K562 (cell line): Measurements from ENCODE around the gene C4BPB. TPM values are rescaled to one million over a fixed set of nuclear protein-coding genes. Genes with fewer than 3 reads are reported as not detected.

ENCODE experiments used
- ATAC-seq: fragments of 200-7000 bp; cut with Tn5 transposase; 3 replicates; pipeline ENCODE4 v1.9.1; 2020; ENCODE audit warnings: moderate library complexity
- BruUV-seq: library from RNA; stranded (reverse); fragments of 400-500 nt; replicated peaks from 2 replicates; lab custom pipeline; 2021; lab: Mats Ljungman, UMichigan
- CTCF ChIA-PET: fragments of 300-600 bp; formaldehyde crosslinking; extraction: SDS; loops from one replicate; lab custom pipeline; 2021; ENCODE audit warnings: low intra/inter-chr PET ratio; lab: Yijun Ruan, JAX
- POLR2A ChIA-PET: fragments of 300-600, 350-650 bp; sonication (Branson Sonifier 250); formaldehyde crosslinking; extraction: SDS; loops from one replicate; lab custom pipeline; 2021; ENCODE audit warnings: antibody characterized with exemption, inconsistent platforms; lab: Yijun Ruan, JAX
- DNase-seq, 4 experiments: peaks; one replicate each; pipeline versions ENCODE4 v3.0.0 to v3.0.0-alpha.2; 2011 to 2018; ENCODE audit warnings: low spot score in 3 of 4, mixed read lengths in 3 of 4; ENCODE audit errors: extremely low read depth in 1 of 4
- FAIRE-seq: peaks from 2 replicates; lab custom pipeline; 2011; peaks lifted over from hg19 to GRCh38; lab: Jason Lieb, UNC
- H2AFZ ChIP-seq: 2 replicates; pipeline ENCODE4 v1.6.0; 2011; ENCODE audit warnings: low read depth, low read length, control low read depth, inconsistent platforms
- H3K27ac ChIP-seq: fragments of 200-600 bp; 3 replicates; pipeline ENCODE4 v1.8.0; 2011; ENCODE audit warnings: low read depth, mild to moderate bottlenecking, control low read depth, inconsistent platforms, low read length, moderate library complexity, mixed read lengths; ENCODE audit errors: extremely low read depth
- H3K27me3 ChIP-seq, 2 experiments: fragments of 300-600 bp in 1 of 2; 2 replicates in 1 of 2; 3 replicates in 1 of 2; pipeline versions ENCODE4 v1.6.0 to v1.8.0; 2011; ENCODE audit warnings: inconsistent platforms in 2 of 2, low read length in 2 of 2, mild to moderate bottlenecking in 1 of 2, mixed read lengths in 1 of 2, moderate library complexity in 1 of 2; ENCODE audit not compliant: control insufficient read depth in 2 of 2, insufficient read depth in 2 of 2
- H3K36me3 ChIP-seq: fragments of 300-600 bp; 3 replicates; pipeline ENCODE4 v1.8.0; 2011; ENCODE audit warnings: mild to moderate bottlenecking, low read length, inconsistent platforms; ENCODE audit not compliant: control insufficient read depth, insufficient read depth
- H3K4me1 ChIP-seq, 2 experiments: fragments of 200-600 bp in 1 of 2; replicated peaks in 1 of 2; 2 replicates in 1 of 2; 3 replicates in 1 of 2; pipeline versions ENCODE4 v1.5.1 to v1.8.0; 2011; ENCODE audit warnings: inconsistent platforms in 2 of 2, low read length in 2 of 2, mild to moderate bottlenecking in 1 of 2, mixed read lengths in 1 of 2, moderate library complexity in 1 of 2; ENCODE audit not compliant: control insufficient read depth in 2 of 2, insufficient read depth in 2 of 2
- H3K4me2 ChIP-seq: 2 replicates; pipeline ENCODE4 v1.6.1; 2011; ENCODE audit warnings: low read length, control low read depth, inconsistent platforms, mixed read lengths; ENCODE audit not compliant: insufficient read depth
- H3K4me3 ChIP-seq: fragments of 200-600 bp; sonication (generic), shearing (Covaris generic); 2 replicates; pipeline ENCODE4 v1.5.1; 2016; ENCODE audit warnings: control low read depth, inconsistent platforms
- H3K79me2 ChIP-seq: fragments of 200-600 bp; 3 replicates; pipeline ENCODE4 v1.8.0; 2011; ENCODE audit warnings: low read length, inconsistent platforms; ENCODE audit not compliant: control insufficient read depth, insufficient read depth
- H3K9ac ChIP-seq, 2 experiments: 2 replicates each; pipeline versions ENCODE4 v1.6.0 to v1.6.1; 2011; ENCODE audit warnings: low read depth in 2 of 2, low read length in 2 of 2, control low read depth in 1 of 2, inconsistent platforms in 1 of 2, mild to moderate bottlenecking in 1 of 2, mixed read lengths in 1 of 2; ENCODE audit not compliant: insufficient read depth in 1 of 2
- H3K9me1 ChIP-seq: one replicate; pipeline ENCODE4 v1.6.0; 2011; ENCODE audit warnings: inconsistent platforms, mild to moderate bottlenecking, low read length, moderate library complexity; ENCODE audit not compliant: control insufficient read depth, insufficient read depth
- H3K9me3 ChIP-seq: replicated peaks from 2 replicates; pipeline ENCODE4 v1.5.1; 2011; ENCODE audit warnings: low read depth, low read length, inconsistent platforms; ENCODE audit not compliant: control insufficient read depth, insufficient read depth
- H4K20me1 ChIP-seq: replicated peaks from 2 replicates; pipeline ENCODE4 v1.6.1; 2011; ENCODE audit warnings: low read length, inconsistent platforms, mixed read lengths; ENCODE audit not compliant: control insufficient read depth, insufficient read depth
- ATF3 ChIP-seq, 2 experiments: fragments of 450-650 bp in 1 of 2; sonication (generic) in 1 of 2; formaldehyde crosslinking in 1 of 2; IDR thresholded peaks in 1 of 2; conservative IDR thresholded peaks in 1 of 2; 2 replicates each; pipeline versions ENCODE4 v1.6.1 to v1.8.1; 2016 to 2023; ENCODE audit warnings: mild to moderate bottlenecking in 2 of 2, moderate library complexity in 2 of 2, inconsistent platforms in 1 of 2, missing genetic modification reagents in 1 of 2
- CXXC5 ChIP-seq: fragments of 250-450 bp; sonication (Bioruptor Pico); IDR thresholded peaks from 2 replicates; pipeline ENCODE4 v1.8.0; 2022; ENCODE audit warnings: inconsistent platforms, mild to moderate bottlenecking, moderate library complexity
- DACH1 ChIP-seq: fragments of 450-650 bp; IDR thresholded peaks from 2 replicates; pipeline ENCODE4 v1.6.1; 2018; ENCODE audit not compliant: partially characterized antibody
- EHMT2 ChIP-seq: fragments of 450-650 bp; IDR thresholded peaks from 2 replicates; pipeline ENCODE4 v1.6.1; 2018; ENCODE audit warnings: antibody characterized with exemption
- HEY1 ChIP-seq: fragments of 250-450 bp; sonication (Bioruptor Pico); IDR thresholded peaks from 2 replicates; pipeline ENCODE4 v1.5.0; 2020; ENCODE audit warnings: mild to moderate bottlenecking, moderate library complexity, borderline replicate concordance
- HLTF ChIP-seq: fragments of 450-650 bp; IDR thresholded peaks from 2 replicates; pipeline ENCODE4 v1.6.1; 2016
- MEIS2 ChIP-seq: fragments of 450-650 bp; IDR thresholded peaks from 2 replicates; pipeline ENCODE4 v1.6.1; 2014; ENCODE audit warnings: mild to moderate bottlenecking; ENCODE audit not compliant: partially characterized antibody
- NFE2 ChIP-seq: IDR thresholded peaks from 2 replicates; pipeline ENCODE4 v1.6.1; 2014; ENCODE audit warnings: antibody characterized with exemption, low read depth
- NONO ChIP-seq, 2 experiments: fragments of 200-400 bp in 1 of 2; fragments of 450-650 bp in 1 of 2; formaldehyde crosslinking in 1 of 2; IDR thresholded peaks; 2 replicates each; pipeline ENCODE4 v1.6.1; 2017; ENCODE audit warnings: low read depth in 2 of 2, mild to moderate bottlenecking in 2 of 2, moderate library complexity in 2 of 2, low read length in 1 of 2
- RBM14 ChIP-seq: fragments of 200-400 bp; formaldehyde crosslinking; IDR thresholded peaks from 2 replicates; pipeline ENCODE4 v1.6.1; 2018; ENCODE audit warnings: low read depth, mild to moderate bottlenecking, low read length, moderate library complexity, borderline replicate concordance; ENCODE audit not compliant: insufficient read depth
- ZBTB33 ChIP-seq: sonication (generic); formaldehyde crosslinking; IDR thresholded peaks from 2 replicates; pipeline ENCODE4 v1.8.1; 2023; ENCODE audit warnings: mild to moderate bottlenecking, missing genetic modification reagents
- ZNF316 ChIP-seq: fragments of 450-650 bp; IDR thresholded peaks from 2 replicates; pipeline ENCODE4 v1.6.1; 2016
- ZNF41 ChIP-seq: fragments of 250-450 bp; sonication (Bioruptor Pico); conservative IDR thresholded peaks from 2 replicates; pipeline ENCODE4 v1.4.0; 2020; ENCODE audit warnings: mild to moderate bottlenecking
- ZNF436 ChIP-seq: fragments of 250-450, 450-650 bp; sonication (Bioruptor Pico); formaldehyde crosslinking; IDR thresholded peaks from 2 replicates; pipeline ENCODE4 v1.7.0; 2020; ENCODE audit warnings: mild to moderate bottlenecking
- ZNF445 ChIP-seq: fragments of 250-450 bp; sonication (Bioruptor Pico); IDR thresholded peaks from 2 replicates; pipeline ENCODE4 v1.4.0; 2020; ENCODE audit warnings: low read depth, mild to moderate bottlenecking, moderate library complexity
- WGBS: fragments of 100-300 bp; shearing (Covaris generic); methylation state at CpG from one replicate; pipeline ENCODE4 v1.1.6; 2016; ENCODE audit warnings: low coverage, mixed read lengths; ENCODE audit not compliant: insufficient coverage; ENCODE audit errors: missing lambda C conversion rate; 5-methylcytosine and 5-hydroxymethylcytosine counted together
- in situ Hi-C: fragments of 300-500 bp; cut with MboI; formaldehyde crosslinking; loops from 4 replicates; pipeline ENCODE4 v1.15.0; 2018; ENCODE audit warnings: inconsistent platforms, mixed read lengths
- intact Hi-C: fragments of 100-400 bp; cut with micrococcal nuclease; formaldehyde crosslinking; loops from 2 replicates; pipeline ENCODE4 v1.14.2; 2022
- polyA plus RNA-seq, 8 experiments: library from polyadenylated mRNA; depleted of rRNA in 4 of 8; stranded (reverse) in 5 of 8; unstranded in 3 of 8; fragments of >200 nt; fragmentation: Nextera tagmentation in 2 of 8; fragmentation: Illumina TruSeq in 1 of 8; extraction: Ambion mirVana in 2 of 8; extraction: Trizol in 1 of 8; gene quantifications; 2 replicates each; pipeline versions ENCODE4 v1.2.1 to v1.2.3, GENCODE V29; 2011 to 2014; ENCODE audit warnings: inconsistent platforms in 1 of 8, missing spikeins in 1 of 8
- total RNA-seq, 7 experiments: library from RNA; depleted of rRNA in 6 of 7; stranded (reverse); fragments of >200 nt in 6 of 7; fragmentation: Illumina TruSeq in 2 of 7; extraction: Trizol in 2 of 7; gene quantifications; 2 replicates each; pipeline versions ENCODE4 v1.2.1 to v1.2.3, GENCODE V29; 2011 to 2021; ENCODE audit warnings: low replicate concordance in 1 of 7
- TF ChIP-seq, protein P1 (sequence below): fragments of 250-450 bp; sonication (Bioruptor Pico); IDR thresholded peaks from 2 replicates; pipeline ENCODE4 v1.4.0; 2020

Gene C4BPB
- total and polyA plus RNA-seq, 9 of the 15 experiments (the other 6 are each of a cell fraction or from before 2014, with no cell fraction given) = not detected

DNA sequence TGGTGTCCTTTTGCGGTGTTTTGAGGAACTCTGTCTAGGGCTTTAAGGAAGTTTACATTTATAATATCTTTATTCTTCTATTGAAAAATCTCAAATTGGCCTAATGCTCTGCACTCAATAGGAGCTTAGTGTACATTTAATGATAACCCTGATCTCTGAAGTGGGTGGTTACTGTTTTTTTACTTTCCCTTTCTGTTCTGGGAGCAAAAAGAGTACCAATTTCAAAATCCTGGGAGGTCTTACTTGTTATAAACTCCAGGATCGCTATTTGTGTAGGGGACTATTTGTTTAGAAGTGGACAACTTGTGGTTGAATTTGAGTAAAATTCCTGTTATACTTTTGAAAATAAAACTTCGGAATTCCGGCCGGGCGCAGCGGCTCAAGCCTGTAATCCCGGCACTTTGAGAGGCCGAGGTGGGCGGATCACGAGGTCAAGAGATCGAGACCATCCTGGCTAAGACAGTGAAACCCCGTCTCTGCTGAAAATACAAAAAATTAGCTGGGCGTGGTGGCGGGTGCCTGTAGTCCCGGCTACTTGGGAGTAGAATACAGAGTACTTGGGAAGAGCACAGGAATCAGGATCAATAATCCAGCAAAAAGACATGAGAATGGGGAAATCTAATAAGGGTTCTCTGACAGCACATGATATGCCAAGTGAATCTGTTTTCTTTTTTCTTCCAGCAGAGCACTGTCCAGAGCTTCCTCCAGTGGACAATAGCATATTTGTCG, 1.1 kb downstream of the C4BPB start (continued):
- TF ChIP-seq NFE2 (no peak), ZNF436 (no peak), HLTF (no peak)
- TF ChIP-seq, all 486 proteins: peak for 0

DNA sequence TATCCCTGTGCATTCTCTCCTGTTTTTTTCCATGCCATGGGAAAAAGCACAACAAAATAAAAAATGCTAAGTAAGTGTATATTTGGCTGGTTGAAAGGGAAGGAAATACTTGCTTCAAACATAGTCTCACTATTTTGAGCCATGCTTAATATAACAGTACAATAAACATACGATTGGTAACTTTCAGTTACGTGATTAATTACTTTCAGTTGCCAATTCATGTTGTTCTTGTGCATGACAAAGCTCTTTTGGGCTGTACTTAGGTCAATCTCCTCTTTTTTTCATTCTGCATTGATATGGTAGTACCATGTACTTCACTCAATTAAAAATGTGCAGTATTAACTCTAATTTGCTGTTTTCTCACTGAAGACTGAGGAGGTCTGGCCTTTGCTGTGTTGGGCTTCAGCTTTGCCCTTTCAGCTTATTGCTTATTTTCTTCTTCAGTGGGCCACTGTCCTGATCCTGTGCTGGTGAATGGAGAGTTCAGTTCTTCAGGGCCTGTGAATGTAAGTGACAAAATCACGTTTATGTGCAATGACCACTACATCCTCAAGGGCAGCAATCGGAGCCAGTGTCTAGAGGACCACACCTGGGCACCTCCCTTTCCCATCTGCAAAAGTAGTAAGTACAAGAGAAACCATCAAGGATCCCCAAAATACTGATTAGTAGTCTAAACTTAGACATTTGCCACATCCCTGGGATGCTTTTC, 2.7 kb downstream of the C4BPB start:
- Histone ChIP-seq H3K27me3 (no peaks in the 10 kb centered on the region), H3K9ac (no peak overlapping the region), H4K20me1 (no peaks in the 10 kb centered on the region), H3K4me1 (no peaks in the 10 kb centered on the region), H2AFZ (peak overlapping the region; percentile 11; the same call in 1 of the 2 replicates), H3K4me3 (no peak overlapping the region), H3K79me2 (no peaks in the 10 kb centered on the region), H3K4me2 (no peak overlapping the region), H3K9me3 (no peaks in the 10 kb centered on the region), H3K36me3 (no peaks in the 10 kb centered on the region), H3K27ac (no peak overlapping the region), H3K9me1 (no peaks in the 10 kb centered on the region)
- ATAC-seq = peak; percentile 64
- FAIRE-seq = no peak
- no TSS peak for BruUV-seq
- CTCF ChIA-PET = no interaction called here
- POLR2A ChIA-PET = interaction anchor here (0.8 to 1.0 kb wide), 2 partner anchors 12 to 412 kb away, joined by 3 read pairs; no protein-coding TSS in a partner anchor
- intact Hi-C loops = no loop called here
- in situ Hi-C loops = no loop called here
- DNase-seq = no peak
- WGBS = 48% methylated on average over 4 of the region's 4 CpGs
- TF ChIP-seq RBM14 = no peak
- TF ChIP-seq, protein P1, sequence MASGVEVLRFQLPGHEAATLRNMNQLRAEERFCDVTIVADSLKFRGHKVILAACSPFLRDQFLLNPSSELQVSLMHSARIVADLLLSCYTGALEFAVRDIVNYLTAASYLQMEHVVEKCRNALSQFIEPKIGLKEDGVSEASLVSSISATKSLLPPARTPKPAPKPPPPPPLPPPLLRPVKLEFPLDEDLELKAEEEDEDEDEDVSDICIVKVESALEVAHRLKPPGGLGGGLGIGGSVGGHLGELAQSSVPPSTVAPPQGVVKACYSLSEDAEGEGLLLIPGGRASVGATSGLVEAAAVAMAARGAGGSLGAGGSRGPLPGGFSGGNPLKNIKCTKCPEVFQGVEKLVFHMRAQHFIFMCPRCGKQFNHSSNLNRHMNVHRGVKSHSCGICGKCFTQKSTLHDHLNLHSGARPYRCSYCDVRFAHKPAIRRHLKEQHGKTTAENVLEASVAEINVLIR (CRISPR knock-in tag) = no peak
- TF ChIP-seq ZNF445 = no peak
- no peak for TF ChIP-seq DACH1
- no peak for TF ChIP-seq ZNF41 (CRISPR knock-in tag)
- TF ChIP-seq CXXC5 = no peak
- TF ChIP-seq ZBTB33 = no peak
- TF ChIP-seq MEIS2 = peak; percentile 68
- TF ChIP-seq ATF3 (IDR thresholded peaks at IDR 0.05) = no peak
- TF ChIP-seq ATF3 (CRISPR knock-in tag; conservative IDR thresholded peaks at IDR 0.05) = no peak
- TF ChIP-seq NONO (IDR thresholded peaks at IDR 0.05; ENCODE audit: low read depth in 2 of 2, low read length in 1 of 2) = no peak
- peak; percentile 59 for TF ChIP-seq ZNF316
- TF ChIP-seq NFE2 = 0 out of 2 replicates have a peak, but pooled peaks have one; percentile 24
- no peak for TF ChIP-seq HEY1 (CRISPR knock-in tag)
- no peak for TF ChIP-seq EHMT2
